ENCODE measurements around the gene FAM216B.

- TF ChIP-seq JUNB (CRISPR knock-in tag; IDR thresholded peaks at IDR 0.05; ENCODE audit: borderline replicate concordance) (no peak), PHF21A (CRISPR knock-in tag; IDR thresholded peaks at IDR 0.05) (no peak), ZNF124 (CRISPR knock-in tag; IDR thresholded peaks at IDR 0.05) (no peak), SATB2 (CRISPR knock-in tag; IDR thresholded peaks at IDR 0.05) (no peak), BCL3 (CRISPR knock-in tag; IDR thresholded peaks at IDR 0.05) (no peak), NRL (CRISPR knock-in tag; IDR thresholded peaks at IDR 0.05; ENCODE audit: borderline replicate concordance) (no peak), ZNF30 (CRISPR knock-in tag; IDR thresholded peaks at IDR 0.05) (no peak), ETV6 (CRISPR knock-in tag; conservative IDR thresholded peaks at IDR 0.05) (no peak), REST (IDR thresholded peaks at IDR 0.05; ENCODE audit: borderline replicate concordance in 1 of 2, low read depth in 1 of 2, low read length in 2 of 2) (no peak)
These were observed 10.8 kb downstream of the FAM216B start for GRCh38 chr13:42792154-42792553.

Measured in HepG2 (cell line).